CD14-positive monocyte (primary cell): ENCODE data around the gene CUX1. TPM values are rescaled to one million over a fixed set of nuclear protein-coding genes. Genes with fewer than 3 reads are reported as not detected.

ENCODE experiments used
- DNase-seq, 3 donors: peaks; one replicate each; pipeline ENCODE4 v3.0.0-alpha.2; 2011 to 2022
- H2AFZ ChIP-seq: 2 replicates; pipeline ENCODE4 v1.6.0; 2012; ENCODE audit warnings: mild to moderate bottlenecking, low read depth, low read length, inconsistent platforms; ENCODE audit not compliant: insufficient read depth, poor library complexity, severe bottlenecking
- H3K27ac ChIP-seq, 2 donors: 1 replicate in 1 of 2; 2 replicates in 1 of 2; pipeline ENCODE4 v1.5.1; 2012 to 2013; ENCODE audit warnings: low read length in 2 of 2, control low read depth in 1 of 2, inconsistent platforms in 1 of 2, low read depth in 1 of 2, mild to moderate bottlenecking in 1 of 2
- H3K27me3 ChIP-seq, 2 donors: one replicate each; pipeline versions ENCODE4 v1.6.0 to v1.6.1; 2011 to 2013; ENCODE audit warnings: low read length in 2 of 2; ENCODE audit not compliant: control insufficient read depth in 2 of 2, insufficient read depth in 2 of 2
- H3K36me3 ChIP-seq, 2 donors: replicated peaks in 1 of 2; 1 replicate in 1 of 2; 2 replicates in 1 of 2; pipeline versions ENCODE4 v1.5.1 to v1.6.1; 2012 to 2013; ENCODE audit warnings: low read length in 2 of 2, control low read depth in 1 of 2, inconsistent platforms in 1 of 2, mild to moderate bottlenecking in 1 of 2; ENCODE audit not compliant: insufficient read depth in 2 of 2, control insufficient read depth in 1 of 2
- H3K4me1 ChIP-seq, 2 donors: 1 replicate in 1 of 2; 2 replicates in 1 of 2; pipeline versions ENCODE4 v1.5.1 to v1.6.1; 2012 to 2013; ENCODE audit warnings: low read length in 2 of 2, control low read depth in 1 of 2, inconsistent platforms in 1 of 2, mild to moderate bottlenecking in 1 of 2, moderate library complexity in 1 of 2; ENCODE audit not compliant: insufficient read depth in 2 of 2, control insufficient read depth in 1 of 2
- H3K4me2 ChIP-seq: replicated peaks from 2 replicates; pipeline ENCODE3; 2012; ENCODE audit warnings: low read length, moderate library complexity, mild to moderate bottlenecking; ENCODE audit not compliant: poor library complexity, severe bottlenecking; ENCODE audit errors: extremely low read depth
- H3K4me3 ChIP-seq, 3 experiments: fragments of 200-600 bp in 1 of 3; sonication (generic) in 1 of 3; replicated peaks in 1 of 3; 1 replicate in 2 of 3; 2 replicates in 1 of 3; pipeline ENCODE4 v1.5.1; 2011 to 2013; ENCODE audit warnings: low read length in 3 of 3, mild to moderate bottlenecking in 3 of 3, control low read depth in 2 of 3, low read depth in 2 of 3, inconsistent platforms in 1 of 3, moderate library complexity in 1 of 3
- H3K79me2 ChIP-seq: 2 replicates; pipeline ENCODE4 v1.6.0; 2012; ENCODE audit warnings: mild to moderate bottlenecking, control low read depth, inconsistent platforms, low read length, moderate library complexity; ENCODE audit not compliant: insufficient read depth
- H3K9ac ChIP-seq: 2 replicates; pipeline ENCODE4 v1.6.0; 2017; ENCODE audit warnings: low read length, mild to moderate bottlenecking; ENCODE audit not compliant: insufficient read depth, poor library complexity, severe bottlenecking
- H3K9me3 ChIP-seq, 2 donors: replicated peaks in 1 of 2; 1 replicate in 1 of 2; 2 replicates in 1 of 2; pipeline versions ENCODE4 v1.5.1 to v1.6.1; 2012 to 2013; ENCODE audit warnings: low read length in 2 of 2, control low read depth in 1 of 2; ENCODE audit not compliant: control insufficient read depth in 1 of 2, insufficient read depth in 1 of 2
- H4K20me1 ChIP-seq: 2 replicates; pipeline ENCODE4 v1.6.0; 2012; ENCODE audit warnings: mild to moderate bottlenecking, low read length, control low read depth, moderate library complexity; ENCODE audit not compliant: insufficient read depth
- H3K27ac Mint-ChIP-seq, 7 donors: one replicate each; pipeline ENCODE4 v1.8.0; 2020; ENCODE audit warnings: mild to moderate bottlenecking in 7 of 7, mixed read lengths in 7 of 7, moderate library complexity in 6 of 7, inconsistent platforms in 2 of 7
- H3K27me3 Mint-ChIP-seq, 3 donors: one replicate each; pipeline ENCODE4 v1.8.0; 2021 to 2022; ENCODE audit warnings: low read depth in 3 of 3, mild to moderate bottlenecking in 3 of 3, mixed read lengths in 3 of 3, moderate library complexity in 3 of 3, inconsistent platforms in 1 of 3
- H3K36me3 Mint-ChIP-seq, 2 donors: one replicate each; pipeline ENCODE4 v1.8.0; 2020; ENCODE audit warnings: mixed read lengths in 2 of 2, inconsistent platforms in 1 of 2, mild to moderate bottlenecking in 1 of 2
- H3K4me1 Mint-ChIP-seq: one replicate; pipeline ENCODE4 v1.8.0; 2020; ENCODE audit warnings: mild to moderate bottlenecking, mixed read lengths
- H3K4me3 Mint-ChIP-seq, 2 donors: one replicate each; pipeline ENCODE4 v1.8.0; 2020; ENCODE audit warnings: mild to moderate bottlenecking in 2 of 2, mixed read lengths in 2 of 2, moderate library complexity in 1 of 2
- H3K9me3 Mint-ChIP-seq, 7 donors: one replicate each; pipeline ENCODE4 v1.8.0; 2020 to 2022; ENCODE audit warnings: mixed read lengths in 7 of 7, mild to moderate bottlenecking in 6 of 7, moderate library complexity in 6 of 7, inconsistent platforms in 2 of 7
- WGBS: methylation state at CpG from one replicate; pipeline ENCODE4 v1.1.5; 2013; ENCODE audit warnings: missing lambda C conversion rate; ENCODE audit not compliant: insufficient coverage; 5-methylcytosine and 5-hydroxymethylcytosine counted together
- intact Hi-C, 2 donors: fragments of 100-400 bp; cut with micrococcal nuclease; formaldehyde crosslinking; loops; one replicate each; pipeline versions ENCODE4 v1.15.0 to v1.15.1; 2023
- polyA plus RNA-seq, 3 donors: library from polyadenylated mRNA; depleted of rRNA in 1 of 3; unstranded in 2 of 3; stranded (reverse) in 1 of 3; fragments of 300-500 nt in 2 of 3; fragments of >200 nt in 1 of 3; fragmentation: Illumina TruSeq in 2 of 3; gene quantifications; 1 replicate in 2 of 3; 2 replicates in 1 of 3; pipeline ENCODE4 v1.2.3, GENCODE V29; 2012 to 2021
- TF ChIP-seq, protein P1 (sequence below): fragments of 200-600 bp; IDR thresholded peaks from one replicate; pipeline ENCODE4 v1.8.0; 2022; ENCODE audit warnings: antibody characterized with exemption, mild to moderate bottlenecking

CUX1 gene
- polyA plus RNA-seq, 3 donors = 17.6 to 38.0 (median 28.0) TPM

DNA sequence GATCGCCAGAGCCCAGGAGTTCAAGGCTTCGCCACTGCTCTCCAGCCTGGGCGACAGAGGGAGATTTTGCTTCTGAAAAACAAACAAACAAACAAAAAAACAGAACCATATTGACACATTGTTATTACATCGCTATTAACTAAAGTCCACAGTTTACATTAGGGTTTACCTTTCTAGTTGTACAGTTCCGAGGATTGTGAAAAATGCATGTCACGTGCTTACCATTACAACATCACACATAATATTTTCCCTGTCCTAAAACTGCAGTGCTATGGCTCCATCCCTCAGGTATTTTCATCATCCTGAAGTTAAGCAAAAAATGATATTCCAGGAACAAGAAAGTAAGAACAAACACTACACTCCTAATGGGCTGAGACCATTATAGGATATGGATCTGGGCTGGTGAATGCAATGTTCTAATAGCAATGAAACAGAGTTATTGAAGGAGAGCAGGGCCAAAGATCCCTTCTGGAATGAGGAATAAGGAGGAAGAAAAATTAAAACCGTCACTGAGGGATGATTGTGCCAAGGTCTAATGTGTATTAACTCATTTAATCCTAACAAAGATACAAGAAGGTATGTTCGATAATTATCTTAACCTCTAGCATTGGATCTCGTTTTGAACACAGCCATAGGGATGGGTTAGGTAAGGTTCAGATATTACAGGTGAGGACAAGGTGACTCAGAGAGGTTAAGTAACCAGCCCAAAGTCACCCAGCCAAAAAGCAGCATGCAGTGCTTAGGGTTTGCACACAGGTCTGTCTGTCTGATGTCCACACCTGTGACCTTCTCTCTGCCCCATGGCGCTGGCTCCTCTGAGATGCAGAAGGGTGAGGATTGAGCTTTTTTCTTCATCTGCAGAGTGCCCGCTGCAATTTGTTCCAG, 14.0 kb upstream of the CUX1 start:
- H3K9me3 Mint-ChIP-seq = peaks cover 0 to 2% (median 0%) of the 10 kb centered on the region in 7 donors
- H3K36me3 Mint-ChIP-seq = no peaks in the 10 kb centered on the region
- H3K4me3 Mint-ChIP-seq = peak overlapping the region in 1 of 2 donors; percentile 66
- H3K27me3 Mint-ChIP-seq = peaks cover 21 to 30% (median 23%) of the 10 kb centered on the region in 3 donors
- no peak overlapping the region for H3K9ac ChIP-seq
- no peak overlapping the region for H3K4me2 ChIP-seq
- no peak overlapping the region for H3K27ac Mint-ChIP-seq
- H3K4me1 Mint-ChIP-seq = peaks cover 9% of the 10 kb centered on the region
- H3K4me3 ChIP-seq = no peak overlapping the region
- TF ChIP-seq, protein P1, sequence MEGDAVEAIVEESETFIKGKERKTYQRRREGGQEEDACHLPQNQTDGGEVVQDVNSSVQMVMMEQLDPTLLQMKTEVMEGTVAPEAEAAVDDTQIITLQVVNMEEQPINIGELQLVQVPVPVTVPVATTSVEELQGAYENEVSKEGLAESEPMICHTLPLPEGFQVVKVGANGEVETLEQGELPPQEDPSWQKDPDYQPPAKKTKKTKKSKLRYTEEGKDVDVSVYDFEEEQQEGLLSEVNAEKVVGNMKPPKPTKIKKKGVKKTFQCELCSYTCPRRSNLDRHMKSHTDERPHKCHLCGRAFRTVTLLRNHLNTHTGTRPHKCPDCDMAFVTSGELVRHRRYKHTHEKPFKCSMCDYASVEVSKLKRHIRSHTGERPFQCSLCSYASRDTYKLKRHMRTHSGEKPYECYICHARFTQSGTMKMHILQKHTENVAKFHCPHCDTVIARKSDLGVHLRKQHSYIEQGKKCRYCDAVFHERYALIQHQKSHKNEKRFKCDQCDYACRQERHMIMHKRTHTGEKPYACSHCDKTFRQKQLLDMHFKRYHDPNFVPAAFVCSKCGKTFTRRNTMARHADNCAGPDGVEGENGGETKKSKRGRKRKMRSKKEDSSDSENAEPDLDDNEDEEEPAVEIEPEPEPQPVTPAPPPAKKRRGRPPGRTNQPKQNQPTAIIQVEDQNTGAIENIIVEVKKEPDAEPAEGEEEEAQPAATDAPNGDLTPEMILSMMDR = no peak
- H3K9me3 ChIP-seq = no peaks in the 10 kb centered on the region
- DNase-seq = no peak
- intact Hi-C loops = no loop called here
- no peaks in the 10 kb centered on the region for H3K4me1 ChIP-seq
- H3K27ac ChIP-seq = no peak overlapping the region
- H3K36me3 ChIP-seq = no peaks in the 10 kb centered on the region
- H4K20me1 ChIP-seq = no peaks in the 10 kb centered on the region
- 48% methylated on average over 4 of the region's 11 CpGs for WGBS
- peaks cover 16 to 25% of the 10 kb centered on the region in 2 donors for H3K27me3 ChIP-seq
- no peaks in the 10 kb centered on the region for H3K79me2 ChIP-seq
- H2AFZ ChIP-seq = no peak overlapping the region

DNA sequence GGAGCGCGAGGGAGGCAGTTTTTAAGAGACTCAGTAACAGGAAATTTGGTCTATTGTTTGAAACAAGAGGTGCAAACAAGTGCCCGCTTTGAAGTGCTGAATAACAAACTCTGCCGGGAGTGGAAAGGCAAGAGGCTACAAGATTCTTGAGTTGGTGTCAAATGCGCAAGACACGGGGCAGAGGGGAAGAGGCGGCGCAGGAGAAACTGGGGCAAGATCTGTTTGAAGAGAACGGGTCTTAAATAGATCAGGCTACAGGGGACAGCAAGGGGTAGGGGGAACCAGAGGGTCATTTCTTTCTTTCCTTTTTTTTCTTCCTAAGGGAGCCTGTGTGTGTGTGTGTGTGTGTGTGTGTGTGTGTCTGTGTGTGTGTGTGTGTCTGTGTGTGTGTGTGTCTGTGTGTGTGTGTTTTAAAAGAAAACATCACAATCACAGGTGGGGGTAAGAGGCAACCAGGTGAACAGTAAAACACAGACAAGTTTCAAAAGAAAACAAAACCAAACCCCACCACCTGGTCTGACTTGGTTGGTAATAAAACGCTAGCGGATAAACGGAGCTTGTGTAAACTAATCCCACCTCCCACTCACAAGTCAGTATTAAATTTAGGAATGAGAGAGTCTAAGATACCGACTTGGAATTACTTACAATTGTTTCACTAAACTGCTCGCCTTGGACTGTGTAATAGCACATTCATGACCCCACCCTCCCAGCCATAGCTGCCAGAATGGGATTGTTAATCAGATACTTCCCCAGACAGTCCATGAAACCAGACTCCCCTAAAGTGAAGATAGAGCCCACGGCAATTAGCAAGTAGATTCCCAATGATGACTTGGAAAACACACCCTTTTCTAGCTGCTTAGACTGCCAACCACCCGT, 13.1 kb upstream of the CUX1 start:
- intact Hi-C loops = no loop called here
- peaks cover 9% of the 10 kb centered on the region for H3K4me1 Mint-ChIP-seq
- no peaks in the 10 kb centered on the region for H3K36me3 Mint-ChIP-seq
- TF ChIP-seq, protein P1 = no peak
- no peak overlapping the region for H3K4me2 ChIP-seq
- 30% methylated on average over 10 of the region's 16 CpGs for WGBS
- peaks cover 16 to 25% of the 10 kb centered on the region in 2 donors for H3K27me3 ChIP-seq
- no peak overlapping the region for H3K4me3 ChIP-seq
- H4K20me1 ChIP-seq = no peaks in the 10 kb centered on the region
- H3K4me3 Mint-ChIP-seq = peak overlapping the region in 1 of 2 donors; percentile 66
- H3K36me3 ChIP-seq = no peaks in the 10 kb centered on the region
- H3K9me3 Mint-ChIP-seq = peaks cover 0 to 2% (median 0%) of the 10 kb centered on the region in 7 donors
- no peak overlapping the region for H3K9ac ChIP-seq
- no peaks in the 10 kb centered on the region for H3K4me1 ChIP-seq
- H3K9me3 ChIP-seq = no peaks in the 10 kb centered on the region
- H3K27me3 Mint-ChIP-seq = peaks cover 21 to 30% (median 23%) of the 10 kb centered on the region in 3 donors
- no peak overlapping the region for H2AFZ ChIP-seq
- no peak for DNase-seq
- no peaks in the 10 kb centered on the region for H3K79me2 ChIP-seq
- H3K27ac ChIP-seq = no peak overlapping the region
- H3K27ac Mint-ChIP-seq = no peak overlapping the region
